Bone marrow (tissue), 2 donors: Measurements from ENCODE around the gene GFPT2.

Source experiments
- DNase-seq, 2 donors: peaks; one replicate each; lab custom pipeline; 2025; lab: John Stamatoyannopoulos, UW

Gene GFPT2

DNA sequence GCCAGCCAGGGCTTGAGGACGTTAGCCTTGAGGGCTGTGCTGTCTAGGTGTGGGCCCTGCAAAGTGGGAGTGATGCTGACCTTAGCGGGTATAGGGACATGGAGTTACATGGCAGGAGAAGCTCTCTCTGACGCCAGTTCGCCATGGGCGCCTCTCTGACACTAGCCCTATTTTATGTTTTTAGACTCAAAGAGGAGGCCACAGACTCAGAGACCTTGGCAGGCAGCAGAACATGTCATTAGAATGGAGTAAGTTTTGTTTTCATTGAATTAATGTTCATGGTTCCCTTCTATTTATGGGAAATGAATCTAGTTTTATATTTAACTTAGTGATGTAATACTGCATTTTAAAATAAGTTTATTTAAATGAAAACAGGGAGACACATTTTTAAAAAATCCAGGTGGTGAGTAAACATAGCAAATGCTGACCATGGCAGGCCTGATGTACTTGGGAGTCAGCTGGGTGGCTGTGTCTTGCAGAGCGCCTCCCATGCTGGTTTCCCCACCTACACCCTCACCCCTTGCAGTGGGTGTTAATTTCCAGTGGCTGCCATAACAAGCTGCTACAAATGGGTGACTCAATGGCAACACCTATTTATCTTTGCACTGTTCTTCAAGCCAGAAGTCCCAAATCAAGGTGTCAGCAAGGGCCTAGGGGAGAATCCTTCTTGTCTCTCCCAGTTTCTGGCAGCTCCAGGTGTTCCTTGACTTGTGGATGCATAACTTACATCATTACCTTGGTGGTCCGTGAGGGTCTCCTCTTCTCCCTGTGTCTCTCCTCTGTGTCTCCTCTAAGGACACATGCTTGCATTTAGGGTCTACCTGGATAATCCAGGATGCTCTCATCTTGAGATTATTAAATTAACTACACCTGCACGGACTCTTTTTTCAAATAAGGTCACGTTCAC is 25.6 kb upstream of the GFPT2 start:
- no peak for DNase-seq

DNA sequence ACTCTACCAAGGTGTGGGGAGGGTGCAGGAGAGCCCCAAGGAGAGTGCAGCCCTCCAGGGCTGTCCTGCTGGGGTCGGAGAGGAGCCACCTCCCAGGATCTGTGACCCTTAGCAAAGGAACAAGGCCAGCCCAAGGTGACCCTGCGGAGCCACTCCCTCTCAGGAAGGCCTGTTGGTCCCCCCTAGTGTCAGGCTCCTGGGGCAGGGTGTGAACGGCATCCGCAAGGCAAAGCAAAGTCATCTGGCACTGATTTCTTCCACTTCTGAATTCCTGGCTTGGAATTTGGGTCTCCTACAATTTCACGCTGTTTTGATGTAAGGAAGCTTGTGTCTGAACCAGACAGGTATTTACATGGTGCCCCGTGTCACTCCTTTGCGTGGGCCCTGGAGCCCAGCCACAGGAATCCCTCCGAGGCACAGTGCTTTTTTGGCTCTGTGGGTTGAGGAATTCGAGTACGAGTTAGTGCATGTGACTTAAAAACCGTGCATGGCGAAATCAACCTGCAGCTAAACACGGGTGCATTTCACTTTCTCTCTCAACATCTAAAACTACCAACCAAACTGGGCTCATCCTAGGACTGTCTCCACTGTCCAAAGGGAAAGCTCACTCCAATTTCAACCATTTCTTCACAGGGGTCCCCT is 24.5 kb upstream of the GFPT2 start:
- no peak for DNase-seq

DNA sequence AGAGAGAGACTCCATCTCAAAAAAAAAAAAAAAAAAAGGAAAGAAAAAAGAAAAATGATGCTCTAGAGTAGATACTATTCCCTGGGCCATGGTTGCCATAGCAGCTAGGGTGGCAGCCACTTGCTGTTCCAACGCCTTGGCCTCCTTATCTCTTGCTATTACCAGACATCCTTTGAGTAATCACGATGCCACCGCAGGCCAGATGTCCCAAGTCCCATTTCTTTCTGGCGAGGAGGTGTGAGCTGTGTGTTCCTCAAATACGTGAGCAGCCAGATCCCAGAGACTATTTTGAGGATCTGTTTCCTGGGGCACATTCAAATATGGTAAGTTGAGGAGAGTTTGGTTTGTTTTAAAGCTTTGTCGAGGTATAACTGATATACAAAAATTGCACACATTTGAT is 23.4 kb upstream of the GFPT2 start:
- DNase-seq = no peak

DNA sequence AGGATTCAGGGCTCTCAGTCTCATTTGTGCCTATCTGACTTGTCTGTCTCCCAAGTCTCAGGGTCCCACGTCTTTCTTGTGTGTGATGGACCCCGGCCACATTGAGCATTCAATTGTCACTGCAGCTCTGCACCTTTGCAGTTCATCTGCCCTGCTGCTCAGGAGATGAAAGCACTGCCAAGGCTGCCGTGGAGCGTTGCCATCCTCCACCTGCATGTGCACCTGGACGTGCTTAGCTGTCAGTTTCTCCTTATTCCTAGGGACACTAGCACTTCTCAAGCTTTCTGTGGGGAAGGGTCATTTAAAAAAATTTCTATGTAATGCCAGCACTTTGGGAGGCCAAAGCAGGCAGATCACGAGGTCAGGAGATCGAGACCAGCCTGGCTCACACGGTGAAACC is 22.8 kb upstream of the GFPT2 start:
- DNase-seq = no peak

DNA sequence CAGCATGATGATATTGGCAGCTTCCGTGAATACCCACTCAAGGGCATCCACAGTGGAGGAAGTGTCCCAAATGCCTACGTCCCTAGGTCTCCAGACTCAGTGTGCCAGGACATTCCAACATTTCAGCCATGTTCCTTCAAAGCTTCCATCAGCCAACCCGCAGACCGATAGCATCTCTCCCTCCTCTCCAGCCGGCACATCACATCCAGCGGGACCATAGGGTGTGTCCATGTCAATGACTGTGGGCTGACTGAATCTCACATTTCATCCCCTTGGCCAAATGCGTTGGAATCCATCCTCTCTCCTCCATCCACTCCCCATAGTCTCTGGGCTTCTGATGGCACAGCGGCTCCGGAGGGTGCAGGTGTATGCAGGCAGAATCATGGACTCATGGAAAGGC is 22.2 kb upstream of the GFPT2 start:
- no peak for DNase-seq

DNA sequence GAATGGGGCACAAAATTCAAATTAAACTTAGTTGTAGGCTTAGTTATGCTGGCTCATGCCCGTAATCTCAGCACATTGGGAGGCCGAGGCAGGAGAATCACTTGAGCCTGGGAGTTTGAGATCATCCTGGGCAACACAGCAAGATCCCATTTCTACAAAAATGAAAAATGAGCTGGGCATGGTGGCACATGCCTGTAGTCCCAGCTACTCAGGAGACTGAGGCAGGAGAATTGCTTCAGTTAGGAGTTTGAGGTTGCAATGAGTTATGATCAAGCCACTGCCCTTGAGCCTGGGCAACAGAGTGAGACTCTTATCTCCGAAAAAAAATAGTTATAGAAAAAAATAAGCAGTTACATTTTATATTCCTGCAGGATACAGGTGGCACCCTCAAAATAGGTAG is 20.7 kb upstream of the GFPT2 start:
- DNase-seq = no peak

DNA sequence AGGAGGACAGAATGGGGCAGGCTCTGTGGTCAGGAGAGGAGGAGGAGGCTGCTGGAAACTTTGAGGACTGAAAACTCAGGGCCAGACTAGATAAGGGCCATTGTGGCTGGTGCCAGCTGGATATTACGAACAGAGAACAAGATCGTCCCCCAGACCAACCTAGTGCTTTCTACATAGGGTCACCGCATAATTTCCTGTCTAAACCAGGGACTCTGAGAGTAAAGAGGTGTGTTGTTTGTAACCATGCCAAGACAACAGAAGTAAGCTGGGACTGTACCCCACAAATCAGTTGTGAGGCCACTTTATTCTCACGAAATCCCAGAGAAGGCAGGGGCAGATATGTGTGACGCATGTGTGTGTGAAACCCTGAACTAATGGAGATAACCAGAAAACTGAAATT is 20.3 kb upstream of the GFPT2 start:
- no peak for DNase-seq

DNA sequence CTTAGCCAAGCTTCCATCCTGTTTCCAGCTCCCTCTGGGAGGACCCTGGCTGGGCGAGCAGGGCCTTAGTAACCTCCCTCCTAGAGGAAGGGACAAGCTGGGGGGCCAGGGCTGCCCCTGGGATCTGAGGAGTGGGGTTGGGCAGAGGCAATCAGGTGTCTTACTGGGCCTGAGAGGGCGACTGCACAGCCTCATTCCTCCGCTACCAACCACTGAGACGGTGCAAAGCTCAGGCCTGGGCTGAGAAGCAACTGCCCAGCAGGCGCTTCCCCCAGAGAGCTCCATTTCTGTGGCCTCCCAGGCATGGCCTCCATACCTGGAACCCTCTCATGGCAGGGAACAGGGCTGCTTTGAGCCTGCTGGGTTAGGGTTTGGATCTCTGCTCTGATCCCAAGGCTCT is 18.8 kb upstream of the GFPT2 start:
- no peak for DNase-seq

DNA sequence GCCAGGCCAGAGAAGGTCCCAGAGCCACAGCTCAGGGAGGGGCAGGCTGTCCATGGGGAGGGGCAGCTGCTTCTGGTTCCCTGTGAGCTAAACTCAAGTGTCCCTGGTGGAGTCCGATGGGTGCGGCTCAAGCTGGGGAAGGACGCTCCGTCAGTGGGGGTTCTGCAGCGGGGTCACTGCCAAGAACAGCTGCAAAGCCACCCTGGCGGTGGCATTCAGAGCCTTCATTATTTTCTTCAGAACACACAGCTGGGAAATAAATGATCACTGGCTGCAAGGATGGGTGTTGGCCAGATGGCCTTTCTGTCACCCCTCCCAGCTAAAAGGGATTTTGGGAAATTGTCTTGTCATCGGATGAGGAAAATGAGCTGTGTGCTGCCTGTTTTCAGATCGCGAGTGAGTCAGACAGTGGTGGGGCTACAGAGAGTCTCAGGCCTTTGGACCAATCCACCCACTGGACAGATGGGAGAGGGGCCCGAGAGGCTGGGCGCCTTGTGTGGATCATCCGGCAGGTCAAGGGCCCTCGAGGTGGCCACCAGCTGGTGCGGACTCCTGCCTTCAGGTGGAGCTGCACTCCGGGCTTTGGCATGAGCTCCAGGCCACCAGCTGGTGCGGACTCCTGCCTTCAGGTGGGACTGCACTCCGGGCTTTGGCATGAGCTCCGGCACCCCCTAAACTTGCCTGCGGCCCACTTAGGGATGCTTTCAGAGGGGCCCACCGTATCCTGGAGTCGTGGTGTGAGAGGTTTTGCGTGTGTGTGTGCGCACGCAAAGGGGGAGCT is 17.9 kb upstream of the GFPT2 start:
- DNase-seq = no peak

DNA sequence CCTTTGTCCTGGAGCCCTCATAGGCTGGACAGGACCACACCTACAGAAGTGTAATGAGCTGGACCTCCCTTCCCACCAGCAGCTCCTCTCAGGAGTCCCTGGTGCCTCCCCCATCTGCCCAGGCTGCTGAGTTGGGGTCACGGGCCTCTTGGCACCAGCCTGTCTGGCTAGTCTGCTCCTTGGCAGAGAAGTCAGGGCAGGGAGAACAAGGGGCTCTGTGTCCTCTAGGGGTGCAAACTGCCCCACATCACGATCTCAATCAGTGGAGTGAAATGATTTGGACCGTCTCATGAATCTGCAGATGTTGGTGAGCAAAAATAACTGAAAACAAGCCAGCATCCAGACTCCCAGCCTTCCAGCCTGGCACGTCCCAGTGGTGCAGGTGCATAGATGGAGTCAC is 14.9 kb upstream of the GFPT2 start:
- no peak for DNase-seq

DNA sequence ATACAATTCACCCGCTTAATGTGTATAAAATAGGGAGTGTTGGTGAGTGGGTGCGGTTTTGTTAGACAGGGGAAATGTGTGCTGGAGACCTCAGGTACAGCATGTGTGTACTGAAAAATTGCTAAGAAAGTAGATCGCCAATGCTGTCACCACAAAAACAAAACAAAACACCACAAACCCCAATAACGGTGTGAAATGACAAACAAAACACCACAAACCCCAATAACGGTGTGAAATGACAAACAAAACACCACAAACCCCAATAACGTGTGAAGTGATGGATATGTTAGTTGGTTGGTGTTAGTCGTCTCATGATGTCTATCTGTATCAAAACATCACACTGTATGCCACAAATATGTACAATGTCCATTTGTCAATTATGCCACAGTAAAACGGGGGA is 14.2 kb upstream of the GFPT2 start:
- no peak for DNase-seq

DNA sequence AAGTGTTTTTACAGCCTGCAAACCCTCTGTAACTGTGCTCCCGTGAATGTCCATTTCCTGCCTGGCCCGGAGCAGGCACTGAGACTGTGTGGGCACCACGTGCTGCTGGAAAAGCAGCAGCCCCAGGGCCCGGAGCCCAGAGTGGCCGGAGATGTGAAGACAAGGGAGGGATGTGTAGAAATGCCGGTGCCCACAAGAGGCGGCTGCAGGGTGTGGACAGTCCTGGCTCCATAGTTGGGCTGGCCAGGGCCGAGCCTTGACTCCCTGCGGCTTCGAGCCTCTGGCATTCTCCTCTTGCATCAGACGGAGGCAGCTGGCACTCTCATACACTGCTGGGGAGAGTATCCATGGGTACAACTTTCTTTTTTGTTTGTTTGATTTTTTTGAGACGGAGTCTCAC is 13.2 kb upstream of the GFPT2 start:
- DNase-seq = no peak

DNA sequence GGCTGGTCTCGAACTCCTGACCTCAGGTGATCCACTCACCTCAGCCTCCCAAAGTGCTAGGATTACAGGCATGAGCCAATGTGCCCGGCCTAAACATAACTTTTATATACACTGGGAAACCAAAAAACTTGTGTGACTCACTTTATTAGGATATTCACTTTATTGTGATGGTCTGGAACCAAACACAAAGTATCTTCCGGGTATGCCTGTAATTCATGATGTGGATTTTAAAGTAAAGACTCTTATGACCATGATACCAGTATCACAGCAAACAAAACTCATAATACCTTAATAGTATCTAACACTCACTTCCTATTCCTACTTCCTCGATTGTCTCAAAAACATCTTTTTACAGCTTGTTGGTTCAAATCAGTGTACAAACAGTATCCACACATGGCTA is 12.7 kb upstream of the GFPT2 start:
- DNase-seq = no peak

DNA sequence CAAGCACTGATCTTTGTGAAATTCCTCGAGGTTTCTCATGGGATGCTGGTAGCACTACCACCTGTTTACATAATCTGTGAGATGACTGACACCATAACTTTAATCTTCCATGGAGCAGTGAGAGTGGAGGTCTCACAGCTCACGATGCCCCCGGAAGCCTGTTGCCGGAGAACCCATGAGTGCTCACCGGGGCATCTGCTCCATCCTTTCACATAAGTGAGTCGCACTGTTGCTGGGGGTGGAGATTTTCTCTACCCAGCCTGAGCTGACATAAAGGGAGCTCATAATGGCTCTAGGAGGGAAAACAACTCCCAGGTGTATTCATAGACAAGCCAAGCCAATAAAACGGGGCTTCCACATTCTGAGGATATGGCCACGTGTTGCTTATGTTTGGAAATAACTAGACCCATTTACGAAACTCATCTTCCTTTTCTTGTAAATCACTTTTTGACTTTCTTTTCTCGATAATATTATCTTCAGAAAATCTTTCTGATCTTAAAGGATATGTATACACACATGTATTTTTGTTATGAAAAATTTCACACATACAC is 11.2 kb upstream of the GFPT2 start:
- DNase-seq = no peak

DNA sequence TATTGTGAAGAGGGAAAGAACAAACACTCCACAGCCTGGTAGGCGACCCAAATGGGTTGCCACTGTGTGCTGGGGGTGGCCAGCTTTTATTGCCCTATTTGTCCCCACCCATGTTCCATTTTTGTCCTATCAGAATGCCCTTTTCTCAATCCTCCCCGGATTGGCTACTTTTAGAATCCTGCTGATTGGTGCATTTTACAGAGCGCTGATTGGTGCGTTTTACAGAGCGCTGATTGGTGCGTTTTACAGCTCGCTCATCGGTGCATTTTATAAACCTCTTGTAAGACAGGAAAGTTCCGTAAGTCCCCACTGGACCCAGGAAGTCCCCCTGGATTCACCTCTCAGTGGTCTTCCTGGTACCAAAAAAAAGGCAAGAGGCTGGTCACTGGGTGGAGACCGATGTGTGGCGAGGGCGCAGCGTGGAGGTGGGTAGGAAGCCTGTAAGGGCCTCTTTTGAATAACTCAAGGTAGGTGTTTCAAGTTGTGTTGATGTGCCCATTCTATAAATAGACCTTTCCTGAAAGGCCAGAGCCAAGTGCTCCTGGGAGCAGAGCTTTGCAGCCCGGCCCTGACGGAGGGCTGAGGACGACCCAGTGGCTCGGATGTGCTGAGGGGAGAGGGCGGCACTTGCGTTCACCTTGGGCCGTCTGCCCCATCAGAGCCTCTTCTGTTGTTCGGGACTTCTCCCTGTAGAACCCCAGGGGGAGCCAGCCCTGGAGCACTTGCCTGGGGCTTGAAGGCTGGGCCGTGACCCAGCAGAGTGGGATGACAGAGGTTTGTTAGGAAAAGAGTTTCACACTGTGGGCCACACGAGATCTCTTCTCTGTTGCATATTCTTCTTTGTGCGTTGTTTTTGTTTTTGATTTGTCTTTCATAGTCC is 7.2 kb upstream of the GFPT2 start:
- DNase-seq = no peak

DNA sequence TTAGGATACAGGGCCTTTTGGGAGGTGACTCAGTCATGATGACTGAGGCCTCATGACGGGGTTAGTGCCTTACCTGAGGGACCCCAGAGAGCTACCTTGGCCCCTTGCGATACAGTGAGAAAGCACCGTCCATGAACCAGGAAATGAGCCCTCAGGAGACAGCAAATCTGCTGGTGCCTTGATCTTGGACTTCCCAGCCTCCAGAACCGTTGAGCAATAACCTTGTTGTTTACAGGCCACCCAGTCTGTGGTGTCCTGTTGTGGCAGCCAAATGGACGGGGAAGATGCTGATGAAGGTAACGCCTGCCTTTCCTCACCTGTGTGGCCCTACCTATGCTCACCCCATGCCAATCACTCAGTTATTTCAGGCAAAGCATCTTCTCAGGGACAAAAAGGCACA is 5.6 kb upstream of the GFPT2 start:
- DNase-seq = no peak

DNA sequence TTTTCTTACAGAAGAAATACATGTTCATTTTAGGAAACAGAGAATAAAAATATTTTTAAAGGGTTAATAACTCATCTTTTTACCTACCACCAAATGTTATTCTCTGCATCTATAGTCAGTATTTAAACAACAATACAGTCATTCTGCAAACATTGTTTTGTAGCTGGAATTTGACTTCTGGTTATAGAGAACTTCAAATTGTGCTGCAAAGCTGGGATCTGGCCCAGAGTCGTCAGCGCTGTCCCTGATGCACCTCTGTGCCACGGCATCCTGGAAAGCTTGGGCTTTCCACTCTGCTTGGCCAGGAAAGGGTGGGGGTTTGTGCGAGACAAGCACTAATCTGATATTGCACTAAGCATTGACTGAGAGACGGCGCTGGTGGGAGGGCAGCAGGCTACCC is 5.0 kb upstream of the GFPT2 start:
- DNase-seq = no peak

DNA sequence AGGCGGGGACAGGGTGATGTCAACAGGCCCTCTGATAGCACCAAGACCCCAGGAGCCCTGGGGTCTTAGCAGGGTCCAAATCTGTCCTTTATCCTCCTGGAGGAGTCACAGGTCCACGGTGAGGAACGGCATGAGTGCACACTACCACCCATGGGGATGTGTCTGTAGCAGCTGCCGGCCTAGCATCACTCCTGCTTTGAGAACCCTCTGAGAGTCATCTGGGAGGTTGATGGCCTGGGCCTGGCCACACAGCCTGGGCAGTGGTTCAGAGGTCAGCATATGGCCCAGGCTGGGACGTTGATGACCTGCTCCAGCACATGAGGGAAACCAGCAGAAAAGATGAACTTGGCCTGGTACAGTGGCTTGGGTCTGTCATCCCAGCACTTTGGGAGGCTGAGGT is 1.8 kb upstream of the GFPT2 start:
- no peak for DNase-seq

DNA sequence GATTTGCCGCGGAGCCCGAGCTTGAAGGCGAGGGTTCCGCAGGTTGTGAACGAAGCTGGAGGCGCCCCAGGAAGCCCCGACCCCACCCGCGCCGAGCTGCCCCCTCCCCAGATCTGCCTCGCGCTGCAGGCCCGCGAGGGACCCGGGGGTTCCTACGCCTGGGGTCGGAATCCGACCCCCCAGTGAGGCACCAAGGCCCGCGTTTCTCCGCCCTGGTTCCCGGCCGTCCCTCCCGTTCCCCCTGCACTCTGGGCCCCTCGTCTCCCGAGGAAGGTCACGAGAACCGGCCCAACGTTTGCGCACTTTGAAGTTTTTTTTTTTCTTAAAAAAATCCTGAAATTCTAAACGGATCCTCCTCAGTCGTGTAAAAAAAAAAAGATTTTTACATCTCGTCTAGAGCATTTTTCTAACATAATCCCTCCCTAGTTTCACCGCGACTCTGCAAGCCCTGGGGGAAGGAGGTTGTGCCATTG is 880 bp upstream of the GFPT2 start:
- DNase-seq = no peak

DNA sequence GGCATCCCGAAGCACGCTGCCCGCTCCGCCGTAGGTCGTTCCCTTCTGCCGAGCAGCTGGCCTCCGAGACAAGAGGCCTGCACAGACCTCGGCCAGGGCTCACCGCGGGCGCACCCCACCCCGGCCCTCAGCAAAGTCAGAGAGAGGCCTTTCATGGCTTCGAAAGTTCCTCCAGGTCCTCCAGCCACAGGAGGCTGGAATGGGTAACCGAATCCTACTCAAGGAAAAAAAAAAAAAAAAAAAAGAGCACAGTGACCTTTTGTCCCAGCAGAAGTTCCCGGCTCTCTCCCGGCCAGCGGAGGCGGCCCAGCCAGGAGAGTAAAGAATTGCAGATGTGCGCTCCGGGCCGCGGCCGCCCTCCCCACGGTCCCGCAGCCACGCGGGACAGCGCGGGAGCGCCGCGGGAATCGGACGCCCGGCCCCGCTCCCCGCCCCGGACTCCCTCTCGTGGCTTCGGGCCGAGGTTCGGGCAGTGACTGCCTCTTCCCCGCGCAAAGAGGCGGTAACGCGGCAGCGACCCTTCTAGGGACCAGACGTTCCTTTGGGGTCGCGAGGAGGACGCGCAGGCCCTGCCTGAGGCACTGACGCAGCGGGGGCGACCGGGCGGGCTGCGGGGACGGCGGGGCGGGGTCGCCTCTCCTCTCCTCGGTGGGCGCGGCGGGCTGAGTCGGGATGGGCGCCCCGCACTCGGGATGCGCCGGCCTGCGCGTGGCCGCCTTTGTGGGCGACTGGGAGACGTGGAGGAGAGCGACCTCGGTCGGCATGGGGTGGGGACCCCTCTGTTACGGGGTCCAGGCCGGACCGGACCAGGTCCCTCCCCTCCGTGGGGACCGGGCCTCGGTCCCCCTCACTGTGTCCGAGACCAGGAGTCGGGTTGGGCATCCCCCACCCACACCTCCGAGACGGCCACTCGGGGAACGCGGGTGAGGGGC is 754 bp downstream of the GFPT2 start:
- no peak for DNase-seq
